Erythroblast (primary cell): ENCODE measurements around the gene WFDC1.

Source experiments
- GATA1 ChIP-seq: IDR thresholded peaks from 2 replicates; pipeline ENCODE4 v1.6.1; 2011; ENCODE audit warnings: low read depth, mild to moderate bottlenecking, control low read depth, low read length, moderate library complexity
- POLR2A ChIP-seq: IDR thresholded peaks from 2 replicates; pipeline ENCODE4 v1.6.1; 2011; ENCODE audit warnings: mild to moderate bottlenecking, low read length

DNA sequence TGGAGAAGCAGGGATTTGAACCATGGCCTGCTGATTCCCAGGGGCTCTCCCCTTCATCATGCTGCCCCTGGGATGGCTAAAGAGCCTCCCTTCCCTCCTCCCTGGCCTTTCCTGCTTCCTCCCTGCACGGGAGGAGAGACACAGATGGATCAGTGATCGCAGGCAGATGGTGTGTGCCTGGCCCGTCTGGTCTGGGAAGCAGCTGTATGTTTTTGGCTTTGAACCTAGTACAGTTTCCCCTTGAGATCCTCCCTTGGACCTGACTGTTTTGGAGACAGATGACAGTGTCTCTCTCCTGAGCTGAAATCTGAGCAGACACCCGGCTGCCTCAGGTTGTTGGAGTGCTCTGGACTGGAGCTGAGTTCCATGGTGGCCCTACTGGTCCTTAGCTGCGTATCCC lies 44.6 kb downstream of the WFDC1 start:
- TF ChIP-seq POLR2A: no peak
- no peak for TF ChIP-seq GATA1
